Muscle layer of duodenum (tissue), 2 donors: ENCODE measurements around the gene PCCB.

ENCODE experiments used
- H3K27ac ChIP-seq: one replicate; pipeline ENCODE4 v1.7.0; 2013; ENCODE audit warnings: mild to moderate bottlenecking, low read length
- H3K27me3 ChIP-seq: one replicate; pipeline ENCODE4 v1.7.0; 2013; ENCODE audit warnings: low read depth, mild to moderate bottlenecking, control low read depth, low read length
- H3K36me3 ChIP-seq, 2 donors: one replicate each; pipeline ENCODE4 v1.7.0; 2013; ENCODE audit warnings: low read length in 2 of 2, control low read depth in 1 of 2, mild to moderate bottlenecking in 1 of 2; ENCODE audit not compliant: insufficient read depth in 2 of 2, control insufficient read depth in 1 of 2
- H3K4me1 ChIP-seq, 2 donors: one replicate each; pipeline ENCODE4 v1.7.0; 2013; ENCODE audit warnings: low read length in 2 of 2, mild to moderate bottlenecking in 2 of 2, control low read depth in 1 of 2, moderate library complexity in 1 of 2; ENCODE audit not compliant: insufficient read depth in 2 of 2, control insufficient read depth in 1 of 2
- H3K4me3 ChIP-seq, 2 donors: one replicate each; pipeline ENCODE4 v1.7.0; 2013; ENCODE audit warnings: low read length in 2 of 2, low read depth in 1 of 2, mild to moderate bottlenecking in 1 of 2
- H3K9me3 ChIP-seq, 2 donors: one replicate each; pipeline ENCODE4 v1.7.0; 2013; ENCODE audit warnings: low read length in 2 of 2, control low read depth in 1 of 2, mild to moderate bottlenecking in 1 of 2; ENCODE audit not compliant: control insufficient read depth in 1 of 2
- donor health status: healthy.

PCCB gene

DNA sequence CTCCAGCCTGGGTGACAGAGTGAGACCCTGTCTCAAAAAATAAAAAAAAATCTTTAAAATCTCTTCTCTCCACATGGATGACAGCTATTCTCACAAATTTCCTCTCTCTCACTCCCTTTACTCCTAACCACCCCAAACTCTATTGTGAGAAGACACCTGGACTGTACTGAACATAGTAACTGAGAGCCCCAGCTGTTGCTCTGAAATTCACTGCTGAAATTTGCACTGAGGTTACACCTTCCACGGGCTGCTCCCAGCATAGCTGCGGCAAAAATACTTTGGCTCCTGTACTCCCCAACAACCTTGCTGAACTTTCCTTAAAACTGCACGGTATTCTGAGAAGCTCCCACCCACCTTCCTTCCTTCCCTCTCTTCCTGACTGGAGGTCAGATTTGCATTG is 4.4 kb upstream of the PCCB start:
- no peaks in the 10 kb centered on the region for H3K9me3 ChIP-seq
- H3K4me1 ChIP-seq, result peaks cover 0 to 6% of the 10 kb centered on the region in 2 donors
- no peak overlapping the region for H3K4me3 ChIP-seq
- H3K36me3 ChIP-seq, result no peaks in the 10 kb centered on the region
- H3K27me3 ChIP-seq, result no peaks in the 10 kb centered on the region
- no peak overlapping the region for H3K27ac ChIP-seq

- H3K4me1 ChIP-seq, result peaks cover 8 to 16% of the 10 kb centered on the region in 2 donors
- H3K9me3 ChIP-seq, result no peaks in the 10 kb centered on the region
- no peak overlapping the region for H3K27ac ChIP-seq
- no peaks in the 10 kb centered on the region for H3K27me3 ChIP-seq
- H3K36me3 ChIP-seq, result no peaks in the 10 kb centered on the region
- no peak overlapping the region for H3K4me3 ChIP-seq
These were observed 2.7 kb upstream of the PCCB start for GRCh38 chr3:136247436-136247835.

- Histone ChIP-seq H3K27ac (no peak overlapping the region), H3K4me3 (no peak overlapping the region), H3K27me3 (no peaks in the 10 kb centered on the region), H3K36me3 (no peaks in the 10 kb centered on the region), H3K4me1 (peaks cover 8 to 16% of the 10 kb centered on the region in 2 donors), H3K9me3 (no peaks in the 10 kb centered on the region)
These were observed 2.1 kb upstream of the PCCB start for GRCh38 chr3:136247855-136248590.

GRCh38 chr3:136249091-136249490 is 1.0 kb upstream of the PCCB start:
- Histone ChIP-seq H3K4me3 (no peak overlapping the region), H3K36me3 (no peaks in the 10 kb centered on the region), H3K27me3 (no peaks in the 10 kb centered on the region), H3K4me1 (peaks cover 8 to 16% of the 10 kb centered on the region in 2 donors), H3K27ac (no peak overlapping the region), H3K9me3 (no peaks in the 10 kb centered on the region)

DNA sequence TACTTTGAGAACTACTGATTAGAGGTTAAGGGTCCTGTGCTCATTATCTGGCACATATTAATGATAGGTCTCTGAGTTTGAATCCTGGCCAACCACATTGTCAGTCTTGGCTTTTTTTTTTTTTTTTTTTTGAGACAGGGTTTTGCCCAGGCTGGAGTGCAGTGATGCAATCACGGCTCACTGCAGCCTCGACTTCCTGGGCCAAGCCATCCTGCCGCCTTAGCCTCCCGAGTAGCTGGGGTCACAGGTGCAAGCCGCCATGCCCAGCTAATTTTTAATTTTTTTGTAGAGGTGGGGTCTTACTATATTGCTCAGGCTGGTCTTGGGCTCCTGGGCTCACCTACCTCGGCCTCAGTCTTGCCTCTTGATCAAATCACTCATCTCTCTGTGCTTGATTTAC is 547 bp upstream of the PCCB start:
- H3K27ac ChIP-seq, result peak overlapping the region; percentile 85
- H3K36me3 ChIP-seq, result no peaks in the 10 kb centered on the region
- no peaks in the 10 kb centered on the region for H3K27me3 ChIP-seq
- peak overlapping the region; percentile 84 to 91 for H3K4me3 ChIP-seq
- H3K4me1 ChIP-seq, result peaks cover 8 to 16% of the 10 kb centered on the region in 2 donors
- no peaks in the 10 kb centered on the region for H3K9me3 ChIP-seq

DNA sequence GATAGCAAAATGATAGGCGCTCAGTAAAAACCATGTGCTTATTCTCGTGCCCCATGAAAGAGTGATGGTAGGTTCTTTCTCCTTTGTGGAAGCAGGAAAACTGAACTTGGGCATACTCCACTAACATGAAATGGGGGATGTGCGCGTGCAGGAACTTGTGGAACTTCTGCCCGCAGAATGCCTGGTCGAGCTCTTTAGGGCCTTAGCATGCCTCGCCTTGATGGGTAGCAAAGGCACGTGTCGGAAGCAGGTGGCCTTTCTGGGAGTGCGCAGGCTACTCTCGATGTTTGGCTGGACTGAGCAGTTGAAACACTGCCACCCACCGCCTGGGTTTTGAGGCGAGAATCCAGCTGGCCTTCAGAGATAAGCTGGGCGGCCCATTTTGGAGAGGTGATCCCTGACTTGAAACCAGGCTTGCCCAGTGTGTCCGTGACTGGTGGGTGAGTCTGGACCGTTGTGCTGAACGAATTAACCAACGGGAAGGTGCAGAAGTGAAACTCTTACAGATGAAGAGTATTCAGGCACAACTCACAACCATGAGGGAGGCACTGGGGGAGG is 842 bp downstream of the PCCB start:
- Histone ChIP-seq H3K27ac (peak overlapping the region; percentile 85), H3K36me3 (peaks cover 0 to 2% of the 10 kb centered on the region in 2 donors), H3K27me3 (no peaks in the 10 kb centered on the region), H3K4me3 (peak overlapping the region; percentile 84 to 91), H3K9me3 (no peaks in the 10 kb centered on the region), H3K4me1 (peaks cover 8 to 16% of the 10 kb centered on the region in 2 donors)

- H3K9me3 ChIP-seq, result no peaks in the 10 kb centered on the region
- H3K4me1 ChIP-seq, result peaks cover 8 to 16% of the 10 kb centered on the region in 2 donors
- peaks cover 4 to 7% of the 10 kb centered on the region in 2 donors for H3K36me3 ChIP-seq
- H3K27ac ChIP-seq, result no peak overlapping the region
- H3K27me3 ChIP-seq, result no peaks in the 10 kb centered on the region
- peak overlapping the region; percentile 84 to 91 for H3K4me3 ChIP-seq
These were observed 1.4 kb downstream of the PCCB start for GRCh38 chr3:136251511-136251910.

- Histone ChIP-seq H3K36me3 (peaks cover 22 to 34% of the 10 kb centered on the region in 2 donors), H3K4me3 (no peak overlapping the region), H3K27ac (no peak overlapping the region), H3K27me3 (no peaks in the 10 kb centered on the region), H3K9me3 (no peaks in the 10 kb centered on the region), H3K4me1 (peaks cover 7 to 10% of the 10 kb centered on the region in 2 donors)
These were observed 5.7 kb downstream of the PCCB start for GRCh38 chr3:136255672-136256406.

DNA sequence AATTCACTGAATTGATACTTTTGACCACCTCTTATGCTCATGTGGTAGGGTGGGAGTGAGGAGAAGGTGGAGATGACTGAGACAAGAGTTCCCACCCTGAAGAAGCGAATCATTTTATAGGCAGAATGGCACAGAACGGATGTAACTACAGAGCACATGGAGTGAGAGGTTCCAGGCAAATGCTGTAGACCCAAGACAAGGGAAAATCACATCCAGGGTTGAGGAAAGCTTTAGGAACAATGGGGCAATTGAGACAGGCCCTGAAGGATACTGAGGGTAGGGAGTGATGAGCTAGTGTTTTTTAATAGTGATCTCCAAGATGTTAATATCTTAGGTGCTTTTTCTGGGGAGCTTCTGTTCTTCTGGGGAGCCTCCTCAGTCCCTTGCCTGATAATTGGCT is 8.1 kb downstream of the PCCB start:
- Histone ChIP-seq H3K9me3 (no peaks in the 10 kb centered on the region), H3K27ac (no peak overlapping the region), H3K4me3 (no peak overlapping the region), H3K4me1 (no peaks in the 10 kb centered on the region), H3K36me3 (peaks cover 39 to 55% of the 10 kb centered on the region in 2 donors), H3K27me3 (no peaks in the 10 kb centered on the region)

DNA sequence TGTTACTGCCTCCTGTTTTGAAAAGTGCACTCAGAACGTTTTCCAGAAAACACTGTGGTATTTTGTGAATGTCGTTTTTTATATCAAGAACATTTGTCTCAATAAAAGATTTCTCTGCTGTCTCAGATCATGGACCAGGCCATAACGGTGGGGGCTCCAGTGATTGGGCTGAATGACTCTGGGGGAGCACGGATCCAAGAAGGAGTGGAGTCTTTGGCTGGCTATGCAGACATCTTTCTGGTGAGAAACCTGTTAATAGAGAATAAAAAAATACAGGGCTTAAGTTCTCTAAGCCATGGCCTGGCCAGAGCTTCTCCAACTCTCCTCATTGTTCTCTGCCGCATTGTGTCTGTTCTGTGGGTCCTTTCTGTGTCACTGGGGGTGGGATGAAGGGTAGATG is 11.7 kb downstream of the PCCB start:
- Histone ChIP-seq H3K27ac (no peak overlapping the region), H3K27me3 (no peaks in the 10 kb centered on the region), H3K36me3 (peaks cover 37 to 50% of the 10 kb centered on the region in 2 donors), H3K4me3 (no peak overlapping the region), H3K9me3 (no peaks in the 10 kb centered on the region), H3K4me1 (no peaks in the 10 kb centered on the region)

DNA sequence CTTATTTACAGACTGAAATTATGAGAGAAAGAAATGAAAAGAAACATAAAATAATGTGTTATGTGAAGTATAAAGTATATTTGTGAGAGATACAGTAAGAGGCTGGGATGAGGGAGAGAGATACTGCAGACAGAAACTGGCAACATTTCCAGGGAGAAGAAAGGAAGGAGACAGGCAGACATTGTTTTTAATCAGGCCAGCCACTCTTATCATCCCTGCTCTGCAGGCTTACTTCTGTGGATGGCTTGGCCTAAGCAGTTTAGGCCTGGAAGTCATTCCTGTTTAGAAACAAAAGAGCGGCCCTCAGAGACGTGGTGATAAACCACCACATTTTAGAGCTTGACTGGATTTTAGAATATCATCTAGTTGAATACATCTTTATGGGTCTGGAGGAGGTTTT is 12.4 kb downstream of the PCCB start:
- H3K36me3 ChIP-seq, result peaks cover 34 to 49% of the 10 kb centered on the region in 2 donors
- H3K4me3 ChIP-seq, result no peak overlapping the region
- H3K27ac ChIP-seq, result no peak overlapping the region
- H3K27me3 ChIP-seq, result no peaks in the 10 kb centered on the region
- H3K4me1 ChIP-seq, result no peaks in the 10 kb centered on the region
- no peaks in the 10 kb centered on the region for H3K9me3 ChIP-seq
